DMS114 treated with DMSO at 0.1 percent for 48 hours (cell line): ENCODE results near the gene SEC24A.
"Not testable (repeated sequence)": the region's sequence is repeated elsewhere in the genome, so short reads cannot be mapped to it uniquely, and the experiment has no call there.

Source experiments
- DNase-seq: peaks from one replicate; lab custom pipeline; 2025; ENCODE audit not compliant: unreplicated experiment; lab: John Stamatoyannopoulos, UW

SEC24A gene

GRCh38 chr5:134649163-134649835 is 714 bp downstream of the SEC24A start:
- no peak for DNase-seq

DNA sequence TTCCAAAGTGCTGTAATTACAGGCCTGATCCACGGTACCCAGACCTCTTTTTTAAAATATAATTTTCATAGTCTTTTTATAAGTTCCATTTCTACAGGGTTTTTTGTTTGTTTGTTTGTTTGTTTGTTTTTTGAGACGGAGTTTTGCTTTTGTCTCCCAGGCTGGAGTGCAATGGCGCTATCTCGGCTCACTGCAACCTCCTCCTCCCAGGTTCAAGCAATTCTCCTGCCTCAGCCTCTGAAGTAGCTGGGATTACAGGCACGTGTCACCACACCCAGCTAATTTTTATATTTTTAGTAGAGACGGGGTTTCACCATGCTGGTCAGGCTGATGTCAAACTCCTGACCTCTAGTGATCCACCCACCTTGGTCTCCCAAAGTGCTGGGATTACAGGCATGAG is 2.1 kb downstream of the SEC24A start:
- not testable (repeated sequence) for DNase-seq

DNA sequence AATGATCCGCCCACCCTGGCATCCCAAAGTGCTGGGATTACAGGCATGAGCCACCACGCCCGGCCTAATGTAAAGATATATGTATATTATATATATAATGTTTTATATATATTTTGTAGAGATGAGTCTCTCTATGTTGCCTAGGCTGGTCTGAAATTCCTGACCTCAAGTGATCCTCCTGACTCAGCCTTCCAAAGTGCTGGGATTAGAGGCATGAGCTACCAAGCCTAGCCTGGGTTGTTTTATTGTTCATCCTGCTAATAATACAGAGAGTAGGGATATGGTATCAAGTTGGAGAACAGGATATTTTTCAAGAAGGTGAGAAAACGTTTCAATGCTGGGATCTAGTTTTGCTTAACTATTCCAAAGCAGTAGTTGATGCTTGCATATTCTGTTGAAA is 2.9 kb downstream of the SEC24A start:
- DNase-seq: no peak

GRCh38 chr5:134656690-134657089 is 8.1 kb downstream of the SEC24A start:
- DNase-seq: no peak

DNA sequence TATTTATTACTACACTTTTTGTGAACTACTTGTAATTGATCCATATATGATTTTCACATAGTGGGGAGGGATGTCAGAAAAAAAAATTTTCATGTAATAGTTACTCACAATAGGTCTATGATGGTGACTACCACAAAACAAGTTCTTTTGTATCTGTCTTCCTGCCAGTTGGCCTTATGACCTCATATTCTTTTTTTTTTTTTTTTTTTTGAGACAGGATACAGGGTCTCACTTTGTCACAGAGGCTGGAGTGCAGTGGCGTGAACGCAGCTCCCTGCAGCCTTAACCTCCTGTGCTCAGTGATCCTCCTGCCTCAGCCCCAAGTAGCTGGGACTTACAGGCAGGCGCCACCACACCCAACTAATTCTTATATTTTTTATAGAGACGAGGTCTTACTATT is 10.9 kb downstream of the SEC24A start:
- no peak for DNase-seq

DNA sequence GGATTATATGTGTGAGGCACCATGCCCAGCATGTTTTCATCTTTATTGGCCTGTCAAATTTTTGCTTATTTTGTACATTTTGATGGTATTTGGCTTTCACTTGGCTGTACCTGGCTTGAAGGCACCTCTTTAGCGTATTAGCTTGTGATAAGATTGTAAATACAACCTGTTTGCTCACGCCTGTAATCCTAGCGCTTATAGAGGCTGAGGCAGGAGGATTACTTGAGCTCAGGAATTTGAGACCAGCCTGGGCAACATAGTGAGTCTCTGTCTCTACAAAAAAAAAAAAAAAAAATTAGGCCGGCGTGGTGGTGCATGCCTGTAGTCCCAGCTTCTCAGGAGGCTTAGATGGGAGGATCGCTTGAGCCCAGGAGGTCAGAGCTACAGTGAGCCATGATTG is 11.3 kb downstream of the SEC24A start:
- DNase-seq: no peak

- no peak for DNase-seq
Observed at GRCh38 chr5:134662971-134663370, 14.4 kb downstream of the SEC24A start.

- no peak for DNase-seq
Observed at GRCh38 chr5:134664448-134664847, 15.9 kb downstream of the SEC24A start.

- not testable (repeated sequence) for DNase-seq
Observed at GRCh38 chr5:134673546-134673945, 25.0 kb downstream of the SEC24A start.

GRCh38 chr5:134677357-134677756 is 28.8 kb downstream of the SEC24A start:
- not testable (repeated sequence) for DNase-seq

- DNase-seq: not testable (repeated sequence)
Observed at GRCh38 chr5:134690144-134690543, 41.6 kb downstream of the SEC24A start.

GRCh38 chr5:134692722-134693121 is 44.1 kb downstream of the SEC24A start:
- no peak for DNase-seq

DNA sequence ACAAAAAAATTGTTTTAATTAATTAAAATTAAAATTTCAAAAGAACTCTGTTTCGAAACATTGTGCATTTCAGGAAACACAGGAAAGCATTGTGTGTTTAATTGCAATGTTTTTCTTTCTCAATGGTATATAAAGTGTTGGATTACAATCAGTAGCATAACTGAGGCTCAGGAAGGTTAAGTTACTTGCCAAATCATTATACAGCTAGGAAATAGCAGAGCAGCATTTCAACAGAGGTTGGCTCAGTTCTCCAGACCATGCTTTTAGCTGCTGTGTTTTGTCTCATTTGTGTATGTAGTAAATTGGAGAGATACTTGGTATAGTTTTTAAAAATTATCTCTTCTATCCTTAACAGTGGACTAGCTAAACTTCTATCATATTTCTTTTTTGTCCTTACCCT is 59.7 kb downstream of the SEC24A start:
- no peak for DNase-seq

DNA sequence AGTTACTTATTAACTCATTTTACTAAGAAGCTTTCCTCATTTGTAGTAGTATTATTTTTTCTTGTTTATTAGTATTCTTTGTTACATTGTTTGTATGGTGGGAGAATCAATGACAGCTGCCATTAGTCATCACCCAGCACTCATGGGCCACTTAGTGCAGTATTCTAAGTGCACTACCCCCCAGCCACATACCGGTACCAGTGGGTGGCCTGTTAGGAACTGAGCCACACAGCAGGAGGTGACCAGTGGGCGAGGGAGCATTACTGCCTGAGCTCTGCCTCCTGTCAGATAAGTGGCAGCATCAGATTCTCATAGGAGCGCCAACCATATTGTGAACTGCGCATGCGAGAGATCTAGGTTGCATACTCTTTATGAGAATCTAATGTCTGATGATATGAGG is 65.5 kb downstream of the SEC24A start:
- no peak for DNase-seq

- DNase-seq: no peak
Observed at GRCh38 chr5:134714541-134714940, 66.0 kb downstream of the SEC24A start.

GRCh38 chr5:134715466-134715865 is 66.9 kb downstream of the SEC24A start:
- DNase-seq: not testable (repeated sequence)

GRCh38 chr5:134724872-134725271 is 76.3 kb downstream of the SEC24A start:
- no peak for DNase-seq

- no peak for DNase-seq
Observed at GRCh38 chr5:134732819-134733218, 84.2 kb downstream of the SEC24A start.

DNA sequence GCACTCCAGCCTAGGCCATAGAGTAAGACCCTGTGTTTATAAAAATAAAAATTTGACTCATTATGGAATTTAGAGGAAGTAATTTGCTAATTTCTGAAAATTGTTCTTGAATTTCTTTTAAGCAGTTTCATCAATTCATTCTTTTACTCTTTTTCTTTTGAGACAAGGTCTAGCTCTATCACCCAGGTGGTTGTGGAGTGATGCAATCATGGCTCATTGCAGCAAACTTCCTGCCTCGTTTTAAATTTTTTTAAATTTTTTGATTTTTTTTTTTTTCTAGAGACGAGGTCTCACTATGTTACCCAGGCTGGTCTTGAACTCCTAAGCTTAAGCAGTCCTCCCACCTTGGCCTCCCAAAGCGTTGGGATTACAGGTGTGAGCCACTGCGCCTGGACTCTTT is 86.7 kb downstream of the SEC24A start:
- DNase-seq: no peak

GRCh38 chr5:134736173-134736812 is 87.7 kb downstream of the SEC24A start:
- no peak for DNase-seq

GRCh38 chr5:134738133-134738962 is 89.8 kb downstream of the SEC24A start, which contains the start of gene CAMLG:
TSS of gene CAMLG (plus strand) at chr5:134738548. CDS start at chr5:134738621, 73 bp downstream.
- peak; percentile 92 for DNase-seq
